Epithelial cell of alveolus of lung (primary cell): ENCODE data around the gene HBG1. TPM values are rescaled to one million over a fixed set of nuclear protein-coding genes. Genes with fewer than 3 reads are reported as not detected.

Experiments used
- total RNA-seq: library from RNA; depleted of rRNA; stranded (reverse); fragments of >200 nt; gene quantifications from 2 replicates; pipeline ENCODE4 v1.2.1, GENCODE V29; 2015

The HBG1 gene
- not detected in 2 replicates for total RNA-seq

GRCh38 chr11:5249807-5250396 is at the start of gene HBG1:
Gene HBG1, minus strand, starts transcription at chr11:5249857. Its CDS starts 53 bp downstream, at chr11:5249804.

DNA sequence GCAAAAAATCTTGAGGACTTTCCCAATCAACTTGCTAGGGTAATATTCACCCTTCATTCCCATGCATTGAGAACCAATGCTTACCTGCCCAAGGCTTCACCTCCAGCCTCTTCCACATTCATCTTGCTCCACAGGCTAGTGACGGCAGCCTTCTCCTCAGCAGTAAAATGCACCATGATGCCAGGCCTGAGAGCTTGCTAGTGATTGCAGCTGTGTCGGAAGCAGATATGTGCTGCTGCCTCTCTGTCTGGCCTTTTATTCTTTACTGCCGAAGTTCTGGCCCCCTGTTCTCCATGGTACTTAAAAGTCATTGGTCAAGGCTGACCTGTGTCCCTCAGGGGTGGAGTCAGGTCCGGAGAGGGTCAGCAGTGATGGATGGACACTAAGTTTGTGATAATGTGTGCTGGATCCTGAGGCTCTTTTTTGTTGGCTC is 20.1 kb upstream of the HBG1 start, which contains the start of gene HBE1:
Gene HBE1 (minus strand): TSS at position 231 of the 433 bp plus-strand sequence. CDS start 55 bp downstream, at position 176.

DNA sequence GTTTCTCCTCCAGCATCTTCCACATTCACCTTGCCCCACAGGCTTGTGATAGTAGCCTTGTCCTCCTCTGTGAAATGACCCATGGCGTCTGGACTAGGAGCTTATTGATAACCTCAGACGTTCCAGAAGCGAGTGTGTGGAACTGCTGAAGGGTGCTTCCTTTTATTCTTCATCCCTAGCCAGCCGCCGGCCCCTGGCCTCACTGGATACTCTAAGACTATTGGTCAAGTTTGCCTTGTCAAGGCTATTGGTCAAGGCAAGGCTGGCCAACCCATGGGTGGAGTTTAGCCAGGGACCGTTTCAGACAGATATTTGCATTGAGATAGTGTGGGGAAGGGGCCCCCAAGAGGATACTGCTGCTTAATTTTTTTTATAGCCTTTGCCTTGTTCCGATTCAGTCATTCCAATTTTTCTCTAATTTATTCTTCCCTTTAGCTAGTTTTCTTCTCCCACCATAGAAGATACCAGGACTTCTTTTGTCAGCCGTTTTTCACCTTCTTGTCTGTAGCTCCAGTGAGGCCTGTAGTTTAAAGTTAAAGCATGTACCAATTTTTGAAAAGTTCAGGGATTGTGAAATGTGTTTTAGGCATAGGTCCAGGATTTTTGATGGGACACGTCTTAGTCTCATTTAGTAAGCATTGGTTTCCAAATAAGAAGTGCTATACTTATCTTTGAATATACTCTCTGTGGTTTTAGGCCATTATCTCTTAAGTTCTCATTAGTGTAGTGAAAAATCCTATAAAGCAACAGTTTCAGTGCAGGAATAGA is 5.2 kb upstream of the HBG1 start, which contains the start of gene HBG2:
Gene HBG2 (minus strand): TSS at position 136 of the 768 bp plus-strand sequence. CDS start 53 bp downstream, at position 83.

GRCh38 chr11:5234381-5234834 is 15.2 kb downstream of the HBG1 start, which contains the start of gene HBD:
Gene HBD, minus strand, starts transcription at chr11:5234483. Its CDS starts 50 bp downstream, at chr11:5234433.

GRCh38 chr11:5226732-5227310 is 22.8 kb downstream of the HBG1 start, which contains the start of gene HBB:
Gene HBB, minus strand, starts transcription at chr11:5227071. Its CDS starts 50 bp downstream, at chr11:5227021.

DNA sequence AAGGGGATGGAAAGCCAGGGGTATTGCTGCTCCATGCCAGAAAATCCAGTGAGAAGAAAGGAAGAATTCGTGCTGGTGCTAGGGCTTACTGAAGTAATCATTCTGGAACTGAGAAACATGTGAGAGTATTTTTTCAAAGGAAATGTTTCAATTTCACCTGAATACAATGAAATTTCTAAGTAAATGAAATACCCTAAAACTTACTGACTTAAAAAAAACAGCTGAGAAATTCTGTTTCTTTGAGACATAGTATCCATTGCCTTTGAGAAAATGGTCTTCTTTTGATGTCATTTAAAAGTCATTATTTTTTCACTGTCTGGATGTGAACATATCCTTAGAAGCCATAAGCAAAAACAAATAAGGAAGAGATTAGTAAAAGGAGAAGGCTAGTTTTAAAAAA is 49.1 kb downstream of the HBG1 start, which contains the start of gene OR51V1:
Gene OR51V1 (minus strand): TSS at position 101 of the 400 bp plus-strand sequence. CDS start 0 bp downstream, at position 101.

Other genes with a start within 250 kb of the HBG1 start
- not detected in 2 replicates for gene OR52J3, start 203.3 kb downstream of the HBG1 start, total RNA-seq
- not detected in 2 replicates for gene OR52E2, start 190.2 kb downstream of the HBG1 start, total RNA-seq
- not detected in 2 replicates for gene OR52E1, start 180.3 kb downstream of the HBG1 start, total RNA-seq
- gene OR52A5, start 111.5 kb downstream of the HBG1 start, total RNA-seq: not detected in 2 replicates
- gene OR52A1, start 95.1 kb downstream of the HBG1 start, total RNA-seq: not detected in 2 replicates
- gene OR51V1, start 49.2 kb downstream of the HBG1 start, total RNA-seq: not detected in 2 replicates
- gene HBB, start 22.8 kb downstream of the HBG1 start, total RNA-seq: not detected in 2 replicates
- gene HBD, start 15.4 kb downstream of the HBG1 start, total RNA-seq: not detected in 2 replicates
- 1.2 TPM in 1 of 2 replicates, not detected in the other for gene HBG2, start 4.9 kb upstream of the HBG1 start, total RNA-seq
- gene HBE1, start 20.1 kb upstream of the HBG1 start, total RNA-seq: not detected in 2 replicates
- not detected in 2 replicates for gene OR51B4, start 52.1 kb upstream of the HBG1 start, total RNA-seq
- not detected in 2 replicates for gene OR51B2, start 74.4 kb upstream of the HBG1 start, total RNA-seq
- not detected in 2 replicates for gene OR51B5, start 93.7 kb upstream of the HBG1 start, total RNA-seq
- gene OR51B6, start 101.7 kb upstream of the HBG1 start, total RNA-seq: not detected in 2 replicates
- gene OR51M1, start 134.0 kb upstream of the HBG1 start, total RNA-seq: not detected in 2 replicates
- gene OR51Q1, start 172.3 kb upstream of the HBG1 start, total RNA-seq: not detected in 2 replicates
- gene OR51I1, start 191.7 kb upstream of the HBG1 start, total RNA-seq: not detected in 2 replicates
- not detected in 2 replicates for gene OR51I2, start 199.5 kb upstream of the HBG1 start, total RNA-seq
- gene OR52D1, start 238.8 kb upstream of the HBG1 start, total RNA-seq: not detected in 2 replicates